ENCODE measurements around the gene TAL2. TPM values are rescaled to one million over a fixed set of nuclear protein-coding genes. Genes with fewer than 3 reads are reported as not detected.

TAL2 gene
- polyA plus RNA-seq, 1 of the 3 experiments (the other 2 are of a cell fraction) = 0.15 TPM

GRCh38 chr9:105681313-105681712 lies 19.1 kb downstream of the TAL2 start:
- Histone ChIP-seq H3K79me2 (ENCODE audit: insufficient read depth) (no peaks in the 10 kb centered on the region), H3K27me3 (ENCODE audit: insufficient read depth) (no peaks in the 10 kb centered on the region), H3K9ac (no peak overlapping the region), H3K9me2 (no peaks in the 10 kb centered on the region), H3K36me3 (replicated peaks in 1 of 2; ENCODE audit: control insufficient read depth in 1 of 2, insufficient read depth in 2 of 2, low read length in 1 of 2) (no peaks in the 10 kb centered on the region), H3K4me2 (no peak overlapping the region), H3K4me3 (ENCODE audit: low read depth in 2 of 2, low read length in 1 of 2) (no peak overlapping the region), H3K9me3 (no peaks in the 10 kb centered on the region), H3K27ac (ENCODE audit: low read depth in 2 of 2, low read length in 1 of 2) (no peak overlapping the region), H3K4me1 (ENCODE audit: control insufficient read depth in 1 of 2, insufficient read depth in 2 of 2, low read depth in 1 of 2, low read length in 1 of 2) (no peaks in the 10 kb centered on the region; a peak in 1 of 4 replicates), H3F3A (replicated peaks; ENCODE audit: insufficient read depth) (no peaks in the 10 kb centered on the region), H2AFZ (ENCODE audit: low read depth) (no peak overlapping the region), H4K20me1 (ENCODE audit: insufficient read depth) (no peaks in the 10 kb centered on the region)
- CTCF ChIA-PET = interaction anchor here (0.9 to 2.4 kb wide), 2 partner anchors 10 to 12 kb away, joined by 3 to 10 read pairs; partner anchors contain the start of gene TMEM38B
- POLR2A ChIA-PET = no interaction called here
- DNase-seq = no peak
- WGBS (ENCODE audit: low lambda C conversion rate) = 88% methylated on average over 2 of the region's 2 CpGs
- TF ChIP-seq RAD21 (IDR thresholded peaks at IDR 0.05; ENCODE audit: low read length) (no peak), MXI1 (IDR thresholded peaks at IDR 0.05; ENCODE audit: low read depth, low read length) (no peak), JUND (IDR thresholded peaks at IDR 0.05) (no peak), GATA2 (CRISPR knock-in tag; IDR thresholded peaks at IDR 0.05) (no peak), PBX3 (IDR thresholded peaks at IDR 0.05) (no peak), RXRA (IDR thresholded peaks at IDR 0.05; ENCODE audit: borderline replicate concordance, low read depth) (no peak), RFX5 (IDR thresholded peaks at IDR 0.05; ENCODE audit: low read length) (no peak), SMC3 (IDR thresholded peaks at IDR 0.05; ENCODE audit: low read depth, low read length) (no peak), MEF2A (IDR thresholded peaks at IDR 0.05; ENCODE audit: borderline replicate concordance, low read depth) (no peak), FOSL2 (IDR thresholded peaks at IDR 0.05; ENCODE audit: borderline replicate concordance, low read depth) (no peak), NRF1 (IDR thresholded peaks at IDR 0.05; ENCODE audit: low read depth, low read length) (no peak), TAF1 (IDR thresholded peaks at IDR 0.05; ENCODE audit: borderline replicate concordance, low read depth, low read length) (no peak)

GRCh38 chr9:105681724-105682123 lies 19.5 kb downstream of the TAL2 start:
- 83% methylated on average over 1 of the region's 1 CpG for WGBS (ENCODE audit: low lambda C conversion rate)
- Histone ChIP-seq H3K4me1 (ENCODE audit: control insufficient read depth in 1 of 2, insufficient read depth in 2 of 2, low read depth in 1 of 2, low read length in 1 of 2) (no peaks in the 10 kb centered on the region), H3K4me2 (no peak overlapping the region), H3F3A (replicated peaks; ENCODE audit: insufficient read depth) (no peaks in the 10 kb centered on the region), H3K4me3 (ENCODE audit: low read depth in 2 of 2, low read length in 1 of 2) (no peak overlapping the region), H3K9me3 (no peaks in the 10 kb centered on the region), H3K79me2 (ENCODE audit: insufficient read depth) (no peaks in the 10 kb centered on the region), H3K36me3 (replicated peaks in 1 of 2; ENCODE audit: control insufficient read depth in 1 of 2, insufficient read depth in 2 of 2, low read length in 1 of 2) (no peaks in the 10 kb centered on the region), H2AFZ (ENCODE audit: low read depth) (no peak overlapping the region), H3K9me2 (no peaks in the 10 kb centered on the region), H3K27ac (ENCODE audit: low read depth in 2 of 2, low read length in 1 of 2) (no peak overlapping the region), H3K27me3 (ENCODE audit: insufficient read depth) (no peaks in the 10 kb centered on the region), H3K9ac (no peak overlapping the region), H4K20me1 (ENCODE audit: insufficient read depth) (no peaks in the 10 kb centered on the region)
- DNase-seq = no peak
- ChIA-PET CTCF (interaction anchor here (1.0 to 2.4 kb wide), 2 partner anchors 9 kb away, joined by 3 to 10 read pairs; no protein-coding TSS in a partner anchor), POLR2A (no interaction called here)
- TF ChIP-seq TAF1 (IDR thresholded peaks at IDR 0.05; ENCODE audit: borderline replicate concordance, low read depth, low read length) = no peak
- no peak for TF ChIP-seq NRF1 (IDR thresholded peaks at IDR 0.05; ENCODE audit: low read depth, low read length)
- no peak for TF ChIP-seq RFX5 (IDR thresholded peaks at IDR 0.05; ENCODE audit: low read length)
- no peak for TF ChIP-seq JUND (IDR thresholded peaks at IDR 0.05)
